CD4-positive, alpha-beta memory T cell (primary cell): ENCODE results near the gene TRAF2. TPM values are rescaled to one million over a fixed set of nuclear protein-coding genes. Genes with fewer than 3 reads are reported as not detected.
"Not testable (repeated sequence)": the region's sequence is repeated elsewhere in the genome, so short reads cannot be mapped to it uniquely, and the experiment has no call there.

Experiments
- CTCF ChIA-PET: fragments of 350-600 bp; sonication (Branson Sonifier 250); formaldehyde crosslinking; loops from one replicate; lab custom pipeline; 2021; ENCODE audit warnings: inconsistent platforms; ENCODE audit not compliant: partially characterized antibody; lab: Charles Lee
- POLR2A ChIA-PET: fragments of 350-600 bp; sonication (Branson Sonifier 250); formaldehyde crosslinking; loops from one replicate; lab custom pipeline; 2021; ENCODE audit not compliant: partially characterized antibody; lab: Charles Lee
- DNase-seq, 5 donors: peaks; one replicate each; pipeline versions ENCODE4 v3.0.0 to v3.0.0-alpha.2; 2020 to 2022; ENCODE audit warnings: mixed read lengths in 1 of 5
- H3K27ac ChIP-seq: one replicate; pipeline ENCODE4 v1.7.0; 2013; ENCODE audit warnings: low read depth, low read length
- H3K27me3 ChIP-seq: 2 replicates; pipeline ENCODE4 v1.7.0; 2013; ENCODE audit warnings: mild to moderate bottlenecking, low read length, moderate library complexity; ENCODE audit not compliant: insufficient read depth
- H3K36me3 ChIP-seq: 2 replicates; pipeline ENCODE4 v1.7.0; 2013; ENCODE audit warnings: mild to moderate bottlenecking, low read length, moderate library complexity; ENCODE audit not compliant: insufficient read depth
- H3K4me1 ChIP-seq: 2 replicates; pipeline ENCODE4 v1.7.0; 2013; ENCODE audit warnings: mild to moderate bottlenecking, low read length, moderate library complexity; ENCODE audit not compliant: insufficient read depth
- H3K4me3 ChIP-seq, 2 donors: one replicate each; pipeline ENCODE4 v1.7.0; 2013; ENCODE audit warnings: low read length in 2 of 2, mild to moderate bottlenecking in 1 of 2
- H3K9me3 ChIP-seq, 2 donors: one replicate each; pipeline ENCODE4 v1.7.0; 2013; ENCODE audit warnings: low read length in 2 of 2, control low read depth in 1 of 2; ENCODE audit not compliant: control insufficient read depth in 1 of 2
- H3K27ac Mint-ChIP-seq, 7 donors: one replicate each; pipeline ENCODE4 v1.8.0; 2020 to 2021; ENCODE audit warnings: mixed read lengths in 7 of 7, mild to moderate bottlenecking in 6 of 7, inconsistent platforms in 3 of 7, moderate library complexity in 3 of 7
- H3K27me3 Mint-ChIP-seq, 2 donors: one replicate each; pipeline ENCODE4 v1.8.0; 2020 to 2021; ENCODE audit warnings: mixed read lengths in 2 of 2
- H3K36me3 Mint-ChIP-seq, 2 donors: one replicate each; pipeline ENCODE4 v1.8.0; 2020 to 2021; ENCODE audit warnings: mixed read lengths in 2 of 2, inconsistent platforms in 1 of 2, mild to moderate bottlenecking in 1 of 2
- H3K4me1 Mint-ChIP-seq, 4 donors: one replicate each; pipeline ENCODE4 v1.8.0; 2020 to 2021; ENCODE audit warnings: mixed read lengths in 4 of 4, mild to moderate bottlenecking in 1 of 4
- H3K4me3 Mint-ChIP-seq, 8 donors: one replicate each; pipeline ENCODE4 v1.8.0; 2020 to 2021; ENCODE audit warnings: mixed read lengths in 8 of 8, mild to moderate bottlenecking in 7 of 8, moderate library complexity in 6 of 8, inconsistent platforms in 3 of 8
- H3K9me3 Mint-ChIP-seq, 8 donors: one replicate each; pipeline ENCODE4 v1.8.0; 2020 to 2021; ENCODE audit warnings: mixed read lengths in 8 of 8, mild to moderate bottlenecking in 5 of 8, inconsistent platforms in 3 of 8, moderate library complexity in 1 of 8
- intact Hi-C: fragments of 100-400 bp; cut with micrococcal nuclease; formaldehyde crosslinking; loops from one replicate; pipeline ENCODE4 v1.15.1; 2023
- polyA plus RNA-seq, 2 donors: library from polyadenylated mRNA; unstranded; fragments of 300-500 nt; fragmentation: Illumina TruSeq; gene quantifications; one replicate each; pipeline ENCODE4 v1.2.3, GENCODE V29; 2021
- total RNA-seq, 2 experiments: library from RNA; stranded (reverse); gene quantifications; one replicate each; pipeline ENCODE4 v1.2.3, GENCODE V29; 2021

TRAF2 gene
- total and polyA plus RNA-seq, 4 experiments from 2014 or later: 11.1 to 43.2 (median 32.7) TPM

DNA sequence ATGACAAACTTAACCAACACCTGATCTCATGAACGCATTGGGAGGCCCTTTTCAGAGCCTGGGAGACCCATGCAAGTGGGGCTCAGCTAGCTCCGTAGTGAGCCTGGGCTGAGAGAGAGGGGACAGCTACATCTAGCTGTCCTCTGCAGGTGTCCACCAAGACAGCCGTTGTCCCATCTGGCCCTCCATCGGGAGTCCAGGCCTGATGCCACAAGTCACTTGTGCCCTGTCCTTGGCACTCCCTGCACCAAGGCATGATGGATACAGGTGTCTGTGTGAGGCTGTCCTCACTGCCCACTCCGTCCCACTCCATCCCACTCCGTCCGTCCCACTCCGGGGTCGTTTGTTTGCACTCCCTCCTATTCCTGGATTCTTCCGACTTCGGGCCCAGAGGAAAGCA is 17.7 kb upstream of the TRAF2 start:
- H3K36me3 ChIP-seq: peaks cover 3% of the 10 kb centered on the region
- no peaks in the 10 kb centered on the region for H3K9me3 ChIP-seq
- H3K4me1 ChIP-seq: peaks cover 18% of the 10 kb centered on the region
- ChIA-PET POLR2A (interaction anchor here (1.2 to 2.5 kb wide), 3 partner anchors 9 to 21 kb away, joined by 3 to 8 read pairs (median 4); no protein-coding TSS in a partner anchor), CTCF (no interaction called here)
- intact Hi-C loops: loop anchor here (5.0 kb wide), 1 partner anchor 34 kb away; no protein-coding TSS in a partner anchor
- no peak overlapping the region for H3K27ac ChIP-seq
- H3K27ac Mint-ChIP-seq: peak overlapping the region in 6 of 7 donors; percentile 6 to 74 (median 42)
- H3K27me3 Mint-ChIP-seq: no peaks in the 10 kb centered on the region
- H3K4me3 Mint-ChIP-seq: peak overlapping the region in 7 of 8 donors; percentile 7 to 61 (median 52)
- peaks cover 4 to 8% of the 10 kb centered on the region in 2 donors for H3K36me3 Mint-ChIP-seq
- H3K27me3 ChIP-seq: no peaks in the 10 kb centered on the region
- H3K9me3 Mint-ChIP-seq: peaks cover 0 to 3% (median 0%) of the 10 kb centered on the region in 8 donors
- DNase-seq: peak in 1 of 5 donors; percentile 24
- peaks cover 4 to 21% (median 11%) of the 10 kb centered on the region in 4 donors for H3K4me1 Mint-ChIP-seq
- H3K4me3 ChIP-seq: no peak overlapping the region

DNA sequence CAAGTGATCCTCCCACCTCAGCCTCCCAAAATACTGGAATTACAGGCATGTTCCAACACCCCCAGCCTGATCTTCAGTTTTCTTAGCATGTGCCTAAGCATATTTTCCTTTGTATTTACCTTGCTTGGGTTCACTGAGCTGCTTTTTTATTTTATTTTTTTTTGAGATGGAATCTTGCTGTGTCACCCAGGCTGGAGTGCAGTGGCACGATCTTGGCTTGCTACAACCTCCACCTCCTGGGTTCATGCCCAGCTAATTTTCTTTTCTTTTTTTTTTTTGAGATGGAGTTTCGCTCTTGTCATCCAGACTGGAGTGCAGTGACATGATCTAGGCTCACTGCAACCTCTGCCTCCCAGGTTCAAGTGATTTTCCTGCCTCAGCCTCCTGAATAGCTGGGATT is 16.7 kb upstream of the TRAF2 start:
- H3K27me3 Mint-ChIP-seq, H3K4me1 ChIP-seq, H3K36me3 ChIP-seq, H3K9me3 Mint-ChIP-seq, H3K36me3 Mint-ChIP-seq, H3K27ac Mint-ChIP-seq, H3K4me3 ChIP-seq, DNase-seq, H3K27ac ChIP-seq, H3K9me3 ChIP-seq, H3K4me3 Mint-ChIP-seq, H3K27me3 ChIP-seq: not testable (repeated sequence)
- ChIA-PET POLR2A (interaction anchor here (0.6 to 2.5 kb wide), 2 partner anchors 10 to 708 kb away, joined by 3 to 8 read pairs; no protein-coding TSS in a partner anchor), CTCF (interaction anchor here (0.9 to 1.3 kb wide), 4 partner anchors 12 to 166 kb away, joined by 3 to 4 read pairs (median 3); partner anchors contain the start of gene AJM1)
- intact Hi-C loops: loop anchor here (5.0 kb wide), 1 partner anchor 33 kb away; no protein-coding TSS in a partner anchor
- H3K4me1 Mint-ChIP-seq: peaks cover 4 to 13% (median 6%) of the 10 kb centered on the region in 4 donors

DNA sequence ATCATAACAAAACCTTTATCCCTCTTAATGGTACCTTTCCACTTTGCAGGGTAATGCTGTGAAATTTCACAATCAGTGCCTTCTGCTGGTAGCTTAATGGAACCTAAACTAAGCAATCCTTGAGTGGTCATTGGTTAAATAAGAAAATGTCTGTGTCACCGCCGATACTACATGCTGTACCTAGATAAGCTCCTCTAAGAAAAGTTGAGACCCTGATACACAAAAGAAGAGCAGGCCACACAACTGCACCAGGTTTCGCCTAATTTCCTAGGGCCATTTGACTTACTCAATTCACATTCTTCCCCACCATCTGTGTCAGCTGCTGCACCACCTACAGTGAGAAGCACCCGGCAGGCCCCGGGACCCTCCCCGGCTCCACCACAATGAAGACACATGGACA is 11.2 kb upstream of the TRAF2 start:
- Mint-ChIP-seq H3K27ac (peak overlapping the region in 1 of 7 donors; percentile 60), H3K36me3 (no peaks in the 10 kb centered on the region), H3K4me3 (no peak overlapping the region), H3K27me3 (no peaks in the 10 kb centered on the region), H3K4me1 (no peaks in the 10 kb centered on the region), H3K9me3 (peaks cover 0 to 3% (median 0%) of the 10 kb centered on the region in 8 donors)
- Histone ChIP-seq H3K4me1 (no peaks in the 10 kb centered on the region), H3K27ac (no peak overlapping the region), H3K36me3 (no peaks in the 10 kb centered on the region), H3K4me3 (no peak overlapping the region), H3K27me3 (no peaks in the 10 kb centered on the region), H3K9me3 (no peaks in the 10 kb centered on the region)
- CTCF ChIA-PET: interaction anchor here (1.0 kb wide), 2 partner anchors 32 to 172 kb away, joined by 3 to 5 read pairs; no protein-coding TSS in a partner anchor
- intact Hi-C loops: no loop called here
- POLR2A ChIA-PET: no interaction called here
- DNase-seq: no peak

DNA sequence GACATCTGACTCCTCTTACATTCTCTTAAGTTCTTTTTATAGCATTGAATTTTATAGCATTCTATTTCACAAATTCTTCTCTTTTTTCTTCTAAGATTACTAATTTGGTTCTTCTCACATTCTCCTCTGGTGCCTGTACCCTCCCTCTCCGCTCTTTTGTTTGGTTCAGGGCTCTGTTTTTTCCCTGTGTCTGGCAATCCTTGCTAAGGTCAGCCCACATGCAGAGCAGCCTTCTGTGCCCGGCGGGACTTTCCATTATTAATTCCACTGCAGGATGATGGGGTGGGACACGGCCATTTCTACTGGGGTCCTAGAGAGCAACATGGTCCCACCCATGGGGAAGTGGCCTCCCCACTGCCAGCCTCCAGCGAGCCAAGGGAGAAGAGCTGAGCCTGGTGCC is 9.8 kb upstream of the TRAF2 start:
- no peaks in the 10 kb centered on the region for H3K9me3 ChIP-seq
- Mint-ChIP-seq H3K4me1 (peaks cover 0 to 4% (median 3%) of the 10 kb centered on the region in 4 donors), H3K36me3 (no peaks in the 10 kb centered on the region), H3K27ac (no peak overlapping the region), H3K4me3 (peak overlapping the region in 1 of 8 donors; percentile 45), H3K9me3 (peaks cover 0 to 3% (median 0%) of the 10 kb centered on the region in 8 donors), H3K27me3 (no peaks in the 10 kb centered on the region)
- intact Hi-C loops: no loop called here
- no peak overlapping the region for H3K27ac ChIP-seq
- POLR2A ChIA-PET: no interaction called here
- no peaks in the 10 kb centered on the region for H3K27me3 ChIP-seq
- no peak overlapping the region for H3K4me3 ChIP-seq
- peaks cover 3% of the 10 kb centered on the region for H3K4me1 ChIP-seq
- CTCF ChIA-PET: no interaction called here
- DNase-seq: no peak
- H3K36me3 ChIP-seq: no peaks in the 10 kb centered on the region

DNA sequence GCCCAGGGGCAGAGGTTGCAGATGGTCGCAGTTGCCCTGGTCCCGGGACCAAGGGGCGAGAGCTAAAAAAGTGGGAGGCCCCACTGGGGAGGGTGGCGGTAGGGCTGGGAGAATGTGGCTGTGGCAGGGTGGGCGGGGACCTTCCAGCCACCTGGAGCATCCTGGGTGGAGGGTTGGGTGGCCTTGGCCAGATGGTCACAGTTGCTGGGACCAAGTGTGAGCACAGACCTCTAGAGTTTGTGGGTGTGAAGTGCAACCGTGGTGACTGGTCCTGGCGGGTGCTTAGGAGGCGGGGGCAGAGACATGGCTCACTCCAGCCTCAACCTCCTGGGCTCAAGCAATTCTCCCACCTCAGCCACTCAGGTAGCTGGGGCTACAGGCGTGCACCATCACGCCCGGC is 5.7 kb upstream of the TRAF2 start:
- no peaks in the 10 kb centered on the region for H3K9me3 Mint-ChIP-seq
- H3K4me1 ChIP-seq: peaks cover 36% of the 10 kb centered on the region
- DNase-seq: no peak
- H3K36me3 ChIP-seq: no peaks in the 10 kb centered on the region
- H3K4me3 Mint-ChIP-seq: peak overlapping the region in 2 of 8 donors; percentile 30 to 54
- H3K4me3 ChIP-seq: no peak overlapping the region
- peaks cover 0 to 6% of the 10 kb centered on the region in 2 donors for H3K36me3 Mint-ChIP-seq
- CTCF ChIA-PET: interaction anchor here (0.7 to 3.2 kb wide), 8 partner anchors 11 to 215 kb away, joined by 3 to 21 read pairs (median 4); partner anchors contain the start of gene AJM1
- no peaks in the 10 kb centered on the region for H3K27me3 ChIP-seq
- H3K27ac ChIP-seq: no peak overlapping the region
- peaks cover 5 to 23% (median 17%) of the 10 kb centered on the region in 4 donors for H3K4me1 Mint-ChIP-seq
- intact Hi-C loops: no loop called here
- peak overlapping the region in 3 of 7 donors; percentile 64 to 99 (median 89) for H3K27ac Mint-ChIP-seq
- H3K27me3 Mint-ChIP-seq: no peaks in the 10 kb centered on the region
- H3K9me3 ChIP-seq: no peaks in the 10 kb centered on the region
- POLR2A ChIA-PET: interaction anchor here (1.3 to 4.0 kb wide), 5 partner anchors 10 to 73 kb away, joined by 3 to 21 read pairs (median 6); partner anchors contain the start of gene RABL6

DNA sequence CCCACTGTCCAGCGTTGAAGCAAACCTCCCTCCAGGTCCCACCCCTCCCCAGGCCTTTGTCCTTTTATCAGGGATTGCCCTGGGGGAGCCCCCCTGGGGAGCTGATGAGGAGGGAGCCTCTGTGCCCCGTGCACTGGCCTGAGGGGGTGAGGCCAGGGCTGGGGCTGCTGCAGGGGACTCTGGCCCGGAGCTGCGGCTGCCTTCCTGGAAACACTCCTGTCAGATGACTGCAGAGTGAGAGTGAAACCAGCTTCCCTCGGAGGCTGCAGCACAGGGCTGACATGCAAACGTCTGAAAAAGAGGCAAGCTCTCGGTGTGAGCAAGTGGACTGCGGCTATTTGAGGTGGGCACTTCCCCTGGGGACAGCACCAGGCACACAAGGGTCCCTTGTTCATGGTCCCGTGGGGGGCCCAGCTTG is 4.6 kb upstream of the TRAF2 start:
- Histone ChIP-seq H3K27me3 (no peaks in the 10 kb centered on the region), H3K36me3 (no peaks in the 10 kb centered on the region), H3K27ac (peak overlapping the region; percentile 87), H3K4me1 (peaks cover 38% of the 10 kb centered on the region), H3K9me3 (no peaks in the 10 kb centered on the region), H3K4me3 (peak overlapping the region; percentile 43 to 91)
- ChIA-PET CTCF (interaction anchor here (0.9 to 3.2 kb wide), 11 partner anchors 9 to 214 kb away, joined by 3 to 21 read pairs (median 3); partner anchors contain the start of gene AJM1), POLR2A (interaction anchor here (0.5 to 4.0 kb wide), 17 partner anchors 9 to 205 kb away, joined by 3 to 21 read pairs (median 4); partner anchors contain the start of genes AJM1, EDF1, FBXW5 and MAN1B1)
- Mint-ChIP-seq H3K9me3 (no peaks in the 10 kb centered on the region), H3K4me3 (peak overlapping the region; percentile 76 to 89 (median 84)), H3K27ac (peak overlapping the region; percentile 92 to 99 (median 94)), H3K27me3 (no peaks in the 10 kb centered on the region), H3K36me3 (peaks cover 0 to 6% of the 10 kb centered on the region in 2 donors), H3K4me1 (peaks cover 5 to 23% (median 17%) of the 10 kb centered on the region in 4 donors)
- peak in 4 of 5 donors; percentile 29 to 56 (median 34) for DNase-seq
- intact Hi-C loops: loop anchor here (1.0 kb wide), 2 partner anchors 21 to 63 kb away; partner anchors contain the start of gene FBXW5
